Heart left ventricle (tissue), 13 donors: ENCODE data around the gene KRTAP10-10.

Source experiments
- CTCF ChIP-seq, 12 donors: fragments of 200-600 bp; sonication (generic) in 4 of 12; IDR thresholded peaks; one replicate each; pipeline versions ENCODE4 v1.5.0 to v1.8.0; 2018 to 2022; ENCODE audit warnings: antibody characterized with exemption in 12 of 12, mild to moderate bottlenecking in 5 of 12
- POLR2A ChIP-seq, 2 donors: fragments of 450-650 bp; IDR thresholded peaks; one replicate each; pipeline ENCODE4 v1.6.1; 2017; ENCODE audit warnings: antibody characterized with exemption in 2 of 2, mild to moderate bottlenecking in 2 of 2, moderate library complexity in 2 of 2
- donor health status: ischemic (EF 13 %, LVEDD 7.1; RV severe dilation, severe dysfunction).
- donor health status: DM: no; HTN: yes; CAD: no.
- donor health status: DM: no; HTN: no; CAD: no.
- donor health status: ischemic (EF 25% LVEDD 6.9; RV normal size, moderate dysfunction).
- donor health status: ischemic (EF 25% LVEDD 5.7; RV mildly dilated, moderate dysfunction).
- donor health status: ischemic (EF 35%, LVEDD 5.7; RV mildly dilated, moderate dysfunction).
- donor health status: nonischemic (EF 11% LVEDD 7.7; RV severe dilation, severe dysfunction).
- donor health status: DM: yes; HTN: yes; CAD: no.
- donor health status: PGD.
- donor health status: ischemic (EF 29% LVEDD 5.4; RV normal size, mild dysfunction).
- donor health status: nonischemic (EF 23%, LVEDD 6.1; RV moderate dilation, normal function).

- TF ChIP-seq POLR2A (IDR thresholded peaks at IDR 0.05) (no peak), CTCF (IDR thresholded peaks at IDR 0.05) (no peak)
Measured at GRCh38 chr21:44590311-44590721, 46.8 kb upstream of the KRTAP10-10 start.
